ENCODE data around the gene P4HA2. TPM values are rescaled to one million over a fixed set of nuclear protein-coding genes. Genes with fewer than 3 reads are reported as not detected.

Gene P4HA2
- total and polyA plus RNA-seq, 2 experiments from 2014 or later: 5.9 to 8.0 TPM

DNA sequence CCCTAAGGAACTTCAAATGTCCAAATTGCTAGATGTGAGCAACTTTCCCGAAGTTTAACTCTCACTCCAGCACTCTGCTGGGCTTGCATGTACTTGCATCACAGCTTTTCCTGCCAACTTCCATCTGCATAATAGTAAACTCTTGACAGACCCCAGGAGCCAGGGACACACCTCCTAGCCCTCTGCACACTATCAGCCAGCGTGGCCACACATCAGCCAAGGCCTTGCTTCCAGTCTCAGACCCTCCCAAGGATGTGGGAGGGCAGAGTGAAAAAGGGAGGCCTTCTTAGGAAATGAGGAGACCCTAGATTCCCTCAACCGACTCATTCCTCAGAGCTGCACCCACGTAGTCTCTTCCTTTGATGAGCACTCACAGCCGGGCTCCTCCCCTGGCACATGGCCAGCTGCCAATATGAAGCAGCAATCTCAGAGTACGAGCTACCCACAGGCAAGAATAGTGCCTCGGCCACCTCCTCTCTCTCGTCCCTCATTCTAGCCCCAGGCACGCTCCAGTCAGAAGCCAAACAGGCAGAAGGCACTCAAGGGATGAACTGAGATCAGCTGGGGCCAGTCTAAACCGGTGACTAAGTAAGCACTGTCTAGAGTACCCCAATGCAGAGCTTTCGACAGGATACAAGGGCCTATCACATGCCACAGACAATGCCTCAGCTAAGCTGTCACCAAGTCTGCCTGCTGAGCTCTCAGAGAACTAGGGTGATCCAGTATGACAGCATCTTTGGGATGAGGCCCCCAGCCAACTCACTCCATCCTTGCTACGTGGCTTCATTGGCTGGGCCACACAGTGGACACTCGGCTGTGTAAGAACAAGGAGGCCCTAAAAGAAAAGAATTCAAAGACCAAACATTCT, 2.3 kb downstream of the P4HA2 start:
- no peaks in the 10 kb centered on the region for H3K36me3 ChIP-seq (ENCODE audit: insufficient read depth)
- H3K27ac ChIP-seq (ENCODE audit: low read depth): no peak overlapping the region
- Mint-ChIP-seq H3K36me3 (ENCODE audit: low read depth) (no peaks in the 10 kb centered on the region), H3K27ac (no peak overlapping the region), H3K9me3 (no peaks in the 10 kb centered on the region), H3K4me1 (peaks cover 12% of the 10 kb centered on the region; the same call in 2 of the 3 replicates), H3K4me3 (no peak overlapping the region; the same call in 2 of the 3 replicates), H3K27me3 (ENCODE audit: insufficient read depth, low read depth, poor library complexity) (peaks cover 28% of the 10 kb centered on the region)
- H3K27me3 ChIP-seq (ENCODE audit: insufficient read depth): peaks cover 25% of the 10 kb centered on the region
- no peaks in the 10 kb centered on the region for H3K9me2 ChIP-seq (ENCODE audit: insufficient read depth)
- H3F3A ChIP-seq (replicated peaks; ENCODE audit: low read depth): 0 out of 2 replicates have a peak, but pooled peaks cover 3% of the 10 kb centered on the region
- DNase-seq (ENCODE audit: low spot score) (no peak), ATAC-seq (no peak)
- TF ChIP-seq, protein P1, sequence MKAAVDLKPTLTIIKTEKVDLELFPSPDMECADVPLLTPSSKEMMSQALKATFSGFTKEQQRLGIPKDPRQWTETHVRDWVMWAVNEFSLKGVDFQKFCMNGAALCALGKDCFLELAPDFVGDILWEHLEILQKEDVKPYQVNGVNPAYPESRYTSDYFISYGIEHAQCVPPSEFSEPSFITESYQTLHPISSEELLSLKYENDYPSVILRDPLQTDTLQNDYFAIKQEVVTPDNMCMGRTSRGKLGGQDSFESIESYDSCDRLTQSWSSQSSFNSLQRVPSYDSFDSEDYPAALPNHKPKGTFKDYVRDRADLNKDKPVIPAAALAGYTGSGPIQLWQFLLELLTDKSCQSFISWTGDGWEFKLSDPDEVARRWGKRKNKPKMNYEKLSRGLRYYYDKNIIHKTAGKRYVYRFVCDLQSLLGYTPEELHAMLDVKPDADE (IDR thresholded peaks at IDR 0.05): no peak
- TF ChIP-seq ZNF331 (CRISPR knock-in tag; IDR thresholded peaks at IDR 0.05; ENCODE audit: low read depth) (no peak), JUNB (IDR thresholded peaks at IDR 0.05; ENCODE audit: unreplicated experiment) (no peak), CREB1 (CRISPR knock-in tag; IDR thresholded peaks at IDR 0.05; ENCODE audit: low read depth) (no peak)
- TF ChIP-seq, protein P2, sequence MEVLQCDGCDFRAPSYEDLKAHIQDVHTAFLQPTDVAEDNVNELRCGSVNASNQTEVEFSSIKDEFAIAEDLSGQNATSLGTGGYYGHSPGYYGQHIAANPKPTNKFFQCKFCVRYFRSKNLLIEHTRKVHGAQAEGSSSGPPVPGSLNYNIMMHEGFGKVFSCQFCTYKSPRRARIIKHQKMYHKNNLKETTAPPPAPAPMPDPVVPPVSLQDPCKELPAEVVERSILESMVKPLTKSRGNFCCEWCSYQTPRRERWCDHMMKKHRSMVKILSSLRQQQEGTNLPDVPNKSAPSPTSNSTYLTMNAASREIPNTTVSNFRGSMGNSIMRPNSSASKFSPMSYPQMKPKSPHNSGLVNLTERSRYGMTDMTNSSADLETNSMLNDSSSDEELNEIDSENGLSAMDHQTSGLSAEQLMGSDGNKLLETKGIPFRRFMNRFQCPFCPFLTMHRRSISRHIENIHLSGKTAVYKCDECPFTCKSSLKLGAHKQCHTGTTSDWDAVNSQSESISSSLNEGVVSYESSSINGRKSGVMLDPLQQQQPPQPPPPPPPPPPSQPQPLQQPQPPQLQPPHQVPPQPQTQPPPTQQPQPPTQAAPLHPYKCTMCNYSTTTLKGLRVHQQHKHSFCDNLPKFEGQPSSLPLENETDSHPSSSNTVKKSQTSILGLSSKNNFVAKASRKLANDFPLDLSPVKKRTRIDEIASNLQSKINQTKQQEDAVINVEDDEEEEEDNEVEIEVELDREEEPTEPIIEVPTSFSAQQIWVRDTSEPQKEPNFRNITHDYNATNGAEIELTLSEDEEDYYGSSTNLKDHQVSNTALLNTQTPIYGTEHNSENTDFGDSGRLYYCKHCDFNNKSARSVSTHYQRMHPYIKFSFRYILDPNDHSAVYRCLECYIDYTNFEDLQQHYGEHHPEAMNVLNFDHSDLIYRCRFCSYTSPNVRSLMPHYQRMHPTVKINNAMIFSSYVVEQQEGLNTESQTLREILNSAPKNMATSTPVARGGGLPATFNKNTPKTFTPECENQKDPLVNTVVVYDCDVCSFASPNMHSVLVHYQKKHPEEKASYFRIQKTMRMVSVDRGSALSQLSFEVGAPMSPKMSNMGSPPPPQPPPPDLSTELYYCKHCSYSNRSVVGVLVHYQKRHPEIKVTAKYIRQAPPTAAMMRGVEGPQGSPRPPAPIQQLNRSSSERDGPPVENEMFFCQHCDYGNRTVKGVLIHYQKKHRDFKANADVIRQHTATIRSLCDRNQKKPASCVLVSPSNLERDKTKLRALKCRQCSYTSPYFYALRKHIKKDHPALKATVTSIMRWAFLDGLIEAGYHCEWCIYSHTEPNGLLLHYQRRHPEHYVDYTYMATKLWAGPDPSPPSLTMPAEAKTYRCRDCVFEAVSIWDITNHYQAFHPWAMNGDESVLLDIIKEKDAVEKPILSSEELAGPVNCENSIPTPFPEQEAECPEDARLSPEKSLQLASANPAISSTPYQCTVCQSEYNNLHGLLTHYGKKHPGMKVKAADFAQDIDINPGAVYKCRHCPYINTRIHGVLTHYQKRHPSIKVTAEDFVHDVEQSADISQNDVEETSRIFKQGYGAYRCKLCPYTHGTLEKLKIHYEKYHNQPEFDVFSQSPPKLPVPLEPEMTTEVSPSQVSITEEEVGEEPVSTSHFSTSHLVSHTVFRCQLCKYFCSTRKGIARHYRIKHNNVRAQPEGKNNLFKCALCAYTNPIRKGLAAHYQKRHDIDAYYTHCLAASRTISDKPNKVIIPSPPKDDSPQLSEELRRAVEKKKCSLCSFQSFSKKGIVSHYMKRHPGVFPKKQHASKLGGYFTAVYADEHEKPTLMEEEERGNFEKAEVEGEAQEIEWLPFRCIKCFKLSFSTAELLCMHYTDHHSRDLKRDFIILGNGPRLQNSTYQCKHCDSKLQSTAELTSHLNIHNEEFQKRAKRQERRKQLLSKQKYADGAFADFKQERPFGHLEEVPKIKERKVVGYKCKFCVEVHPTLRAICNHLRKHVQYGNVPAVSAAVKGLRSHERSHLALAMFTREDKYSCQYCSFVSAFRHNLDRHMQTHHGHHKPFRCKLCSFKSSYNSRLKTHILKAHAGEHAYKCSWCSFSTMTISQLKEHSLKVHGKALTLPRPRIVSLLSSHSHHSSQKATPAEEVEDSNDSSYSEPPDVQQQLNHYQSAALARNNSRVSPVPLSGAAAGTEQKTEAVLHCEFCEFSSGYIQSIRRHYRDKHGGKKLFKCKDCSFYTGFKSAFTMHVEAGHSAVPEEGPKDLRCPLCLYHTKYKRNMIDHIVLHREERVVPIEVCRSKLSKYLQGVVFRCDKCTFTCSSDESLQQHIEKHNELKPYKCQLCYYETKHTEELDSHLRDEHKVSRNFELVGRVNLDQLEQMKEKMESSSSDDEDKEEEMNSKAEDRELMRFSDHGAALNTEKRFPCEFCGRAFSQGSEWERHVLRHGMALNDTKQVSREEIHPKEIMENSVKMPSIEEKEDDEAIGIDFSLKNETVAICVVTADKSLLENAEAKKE (CRISPR knock-in tag; IDR thresholded peaks at IDR 0.05): no peak
- no peaks in the 10 kb centered on the region for H3K4me1 ChIP-seq (ENCODE audit: insufficient read depth)
- H3K79me2 ChIP-seq (replicated peaks; ENCODE audit: insufficient read depth): no peaks in the 10 kb centered on the region
- H3K4me2 ChIP-seq: no peak overlapping the region
- no peak overlapping the region for H3K4me3 ChIP-seq
- H4K20me1 ChIP-seq (replicated peaks; ENCODE audit: insufficient read depth): no peaks in the 10 kb centered on the region
- H2AFZ ChIP-seq: no peak overlapping the region

All from GM23338 (cell line).